DMS53 treated with DMSO at 0.1 percent for 48 hours (cell line): ENCODE data around the gene DSCAML1.

Source experiments
- DNase-seq: peaks from one replicate; lab custom pipeline; 2025; ENCODE audit not compliant: unreplicated experiment; lab: John Stamatoyannopoulos, UW

Gene DSCAML1

GRCh38 chr11:117731722-117732290 lies 65.2 kb downstream of the DSCAML1 start:
- peak; percentile 52 for DNase-seq

- no peak for DNase-seq
Observed at GRCh38 chr11:117730208-117730800, 66.7 kb downstream of the DSCAML1 start.

GRCh38 chr11:117725048-117725734 lies 71.8 kb downstream of the DSCAML1 start:
- no peak for DNase-seq

GRCh38 chr11:117724621-117725020 lies 72.4 kb downstream of the DSCAML1 start:
- DNase-seq: no peak

GRCh38 chr11:117724104-117724503 lies 72.9 kb downstream of the DSCAML1 start:
- no peak for DNase-seq

GRCh38 chr11:117723277-117724024 lies 73.6 kb downstream of the DSCAML1 start:
- DNase-seq: no peak

GRCh38 chr11:117722082-117722481 lies 74.9 kb downstream of the DSCAML1 start:
- no peak for DNase-seq

- DNase-seq: no peak
Observed at GRCh38 chr11:117720061-117720511, 76.9 kb downstream of the DSCAML1 start.

- DNase-seq: no peak
Observed at GRCh38 chr11:117719480-117719879, 77.5 kb downstream of the DSCAML1 start.

- peak; percentile 81 for DNase-seq
Observed at GRCh38 chr11:117717485-117718314, 79.3 kb downstream of the DSCAML1 start.

GRCh38 chr11:117716521-117717440 lies 80.2 kb downstream of the DSCAML1 start:
- DNase-seq: no peak

- DNase-seq: no peak
Observed at GRCh38 chr11:117715801-117716200, 81.2 kb downstream of the DSCAML1 start.

GRCh38 chr11:117713538-117713991 lies 83.5 kb downstream of the DSCAML1 start:
- peak; percentile 22 for DNase-seq

GRCh38 chr11:117712530-117712929 lies 84.5 kb downstream of the DSCAML1 start:
- DNase-seq: no peak

- DNase-seq: no peak
Observed at GRCh38 chr11:117711331-117711730, 85.7 kb downstream of the DSCAML1 start.

- no peak for DNase-seq
Observed at GRCh38 chr11:117710211-117710610, 86.8 kb downstream of the DSCAML1 start.

GRCh38 chr11:117706322-117706814 lies 90.6 kb downstream of the DSCAML1 start:
- no peak for DNase-seq

- DNase-seq: no peak
Observed at GRCh38 chr11:117705866-117706265, 91.2 kb downstream of the DSCAML1 start.

- DNase-seq: no peak
Observed at GRCh38 chr11:117704395-117705100, 92.5 kb downstream of the DSCAML1 start.
